ENCODE data around the gene LTBP1. TPM values are rescaled to one million over a fixed set of nuclear protein-coding genes. Genes with fewer than 3 reads are reported as not detected.

The LTBP1 gene
- total RNA-seq, 4 donors from 2014 or later = 5.1 to 12.9 (median 10.7) TPM

DNA sequence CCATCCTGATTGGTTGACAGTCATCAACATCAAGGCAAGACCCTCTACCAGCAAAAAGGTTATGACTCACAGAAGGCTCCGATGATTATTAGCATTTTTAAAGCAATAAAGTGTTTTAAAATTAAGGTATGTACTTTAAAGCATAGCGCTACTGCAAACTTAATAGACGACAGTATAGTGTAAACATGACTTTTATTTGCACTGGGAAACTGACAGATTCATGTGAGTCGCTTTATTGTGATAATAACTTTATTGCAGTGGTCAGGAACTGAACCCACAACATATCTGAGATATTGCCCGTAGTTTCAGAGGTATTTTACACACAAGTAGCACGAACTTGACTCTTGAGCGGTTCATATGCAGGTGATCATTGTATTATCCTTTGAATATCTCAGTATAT lies 249.1 kb downstream of the LTBP1 start:
- no peaks in the 10 kb centered on the region for H3K36me3 ChIP-seq
- no peaks in the 10 kb centered on the region for H3K4me1 ChIP-seq
- H3K27ac ChIP-seq = no peak overlapping the region
- intact Hi-C loops (cut with DNase I) = no loop called here
- 92 to 96% methylated on average over 7 of the region's 7 CpGs for WGBS, 2 donors
- no peak for DNase-seq
- H3K4me3 ChIP-seq (replicated peaks in 1 of 3) = no peak overlapping the region
- no peaks in the 10 kb centered on the region for H3K27me3 ChIP-seq
- H3K9me3 ChIP-seq = no peaks in the 10 kb centered on the region
- TF ChIP-seq, protein P1, sequence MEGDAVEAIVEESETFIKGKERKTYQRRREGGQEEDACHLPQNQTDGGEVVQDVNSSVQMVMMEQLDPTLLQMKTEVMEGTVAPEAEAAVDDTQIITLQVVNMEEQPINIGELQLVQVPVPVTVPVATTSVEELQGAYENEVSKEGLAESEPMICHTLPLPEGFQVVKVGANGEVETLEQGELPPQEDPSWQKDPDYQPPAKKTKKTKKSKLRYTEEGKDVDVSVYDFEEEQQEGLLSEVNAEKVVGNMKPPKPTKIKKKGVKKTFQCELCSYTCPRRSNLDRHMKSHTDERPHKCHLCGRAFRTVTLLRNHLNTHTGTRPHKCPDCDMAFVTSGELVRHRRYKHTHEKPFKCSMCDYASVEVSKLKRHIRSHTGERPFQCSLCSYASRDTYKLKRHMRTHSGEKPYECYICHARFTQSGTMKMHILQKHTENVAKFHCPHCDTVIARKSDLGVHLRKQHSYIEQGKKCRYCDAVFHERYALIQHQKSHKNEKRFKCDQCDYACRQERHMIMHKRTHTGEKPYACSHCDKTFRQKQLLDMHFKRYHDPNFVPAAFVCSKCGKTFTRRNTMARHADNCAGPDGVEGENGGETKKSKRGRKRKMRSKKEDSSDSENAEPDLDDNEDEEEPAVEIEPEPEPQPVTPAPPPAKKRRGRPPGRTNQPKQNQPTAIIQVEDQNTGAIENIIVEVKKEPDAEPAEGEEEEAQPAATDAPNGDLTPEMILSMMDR (IDR thresholded peaks at IDR 0.05) = no peak
- TF ChIP-seq POLR2A (IDR thresholded peaks at IDR 0.05) = no peak

DNA sequence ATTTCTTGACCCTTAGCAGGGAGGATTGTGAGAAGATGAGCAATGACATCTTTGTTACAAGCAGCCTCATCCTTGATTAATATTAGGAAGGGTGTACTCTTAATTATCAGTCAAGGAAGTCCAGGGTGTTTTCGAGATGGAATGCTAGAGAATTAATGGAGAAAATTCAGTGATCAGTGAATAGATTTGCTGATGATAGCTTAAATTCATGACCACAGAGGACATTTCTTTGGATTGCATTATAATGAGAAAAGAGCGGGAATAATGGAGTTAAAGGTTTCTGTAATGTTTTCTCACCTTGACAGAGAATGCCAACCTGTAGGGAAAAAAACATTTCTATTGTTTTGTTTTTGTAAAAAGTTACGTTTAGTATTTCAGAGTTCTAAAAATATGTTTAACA lies 249.9 kb downstream of the LTBP1 start:
- Histone ChIP-seq H3K9me3 (no peaks in the 10 kb centered on the region), H3K27me3 (no peaks in the 10 kb centered on the region), H3K4me1 (no peaks in the 10 kb centered on the region), H3K27ac (no peak overlapping the region), H3K36me3 (no peaks in the 10 kb centered on the region), H3K4me3 (replicated peaks in 1 of 3) (no peak overlapping the region)
- TF ChIP-seq POLR2A (IDR thresholded peaks at IDR 0.05) = no peak
- TF ChIP-seq, protein P1 (IDR thresholded peaks at IDR 0.05) = no peak
- DNase-seq = no peak
- WGBS, 2 donors = 91 to 92% methylated on average over 3 of the region's 3 CpGs
- intact Hi-C loops (cut with DNase I) = no loop called here

DNA sequence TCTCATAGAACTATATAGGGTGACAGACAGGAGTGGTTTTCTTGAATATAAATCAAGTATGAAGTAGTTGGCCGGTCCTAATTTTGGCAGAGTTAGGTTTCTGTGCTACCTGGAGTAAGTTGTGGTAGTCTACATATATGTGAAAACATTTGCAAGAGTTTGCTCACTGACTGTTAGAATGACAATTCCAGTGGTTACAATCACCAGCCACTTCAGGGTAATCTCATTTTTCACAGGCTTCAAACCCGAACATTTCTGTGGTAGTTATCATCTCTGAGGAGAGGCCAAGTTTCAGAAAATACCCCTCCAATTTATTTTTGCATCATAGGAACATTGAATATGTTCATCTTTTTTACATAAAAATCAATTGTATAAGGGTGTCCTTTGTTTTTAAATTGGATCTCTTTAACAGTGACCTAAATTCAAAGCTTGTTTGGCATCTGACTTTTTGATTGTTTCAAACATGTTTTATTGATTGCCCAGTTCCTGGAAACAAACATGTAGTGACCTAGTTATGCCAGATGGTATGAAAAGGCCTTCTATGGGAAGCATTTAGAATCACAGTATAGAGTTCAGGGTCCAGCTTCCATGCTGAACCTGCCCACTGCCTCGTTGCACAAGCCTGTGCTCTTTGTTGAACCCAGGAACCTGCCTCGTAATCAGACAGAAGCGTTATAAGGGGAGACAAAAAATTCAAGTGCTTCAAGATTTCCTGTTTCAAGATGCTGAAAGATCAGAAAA lies 250.6 kb downstream of the LTBP1 start:
- 91 to 92% methylated on average over 5 of the region's 5 CpGs for WGBS, 2 donors
- DNase-seq = no peak
- TF ChIP-seq POLR2A (IDR thresholded peaks at IDR 0.05) = no peak
- TF ChIP-seq, protein P1 (IDR thresholded peaks at IDR 0.05) = no peak
- Histone ChIP-seq H3K27ac (no peak overlapping the region), H3K36me3 (no peaks in the 10 kb centered on the region), H3K9me3 (no peaks in the 10 kb centered on the region), H3K4me1 (no peaks in the 10 kb centered on the region), H3K4me3 (replicated peaks in 1 of 3) (no peak overlapping the region), H3K27me3 (no peaks in the 10 kb centered on the region)
- intact Hi-C loops (cut with DNase I) = no loop called here

DNA sequence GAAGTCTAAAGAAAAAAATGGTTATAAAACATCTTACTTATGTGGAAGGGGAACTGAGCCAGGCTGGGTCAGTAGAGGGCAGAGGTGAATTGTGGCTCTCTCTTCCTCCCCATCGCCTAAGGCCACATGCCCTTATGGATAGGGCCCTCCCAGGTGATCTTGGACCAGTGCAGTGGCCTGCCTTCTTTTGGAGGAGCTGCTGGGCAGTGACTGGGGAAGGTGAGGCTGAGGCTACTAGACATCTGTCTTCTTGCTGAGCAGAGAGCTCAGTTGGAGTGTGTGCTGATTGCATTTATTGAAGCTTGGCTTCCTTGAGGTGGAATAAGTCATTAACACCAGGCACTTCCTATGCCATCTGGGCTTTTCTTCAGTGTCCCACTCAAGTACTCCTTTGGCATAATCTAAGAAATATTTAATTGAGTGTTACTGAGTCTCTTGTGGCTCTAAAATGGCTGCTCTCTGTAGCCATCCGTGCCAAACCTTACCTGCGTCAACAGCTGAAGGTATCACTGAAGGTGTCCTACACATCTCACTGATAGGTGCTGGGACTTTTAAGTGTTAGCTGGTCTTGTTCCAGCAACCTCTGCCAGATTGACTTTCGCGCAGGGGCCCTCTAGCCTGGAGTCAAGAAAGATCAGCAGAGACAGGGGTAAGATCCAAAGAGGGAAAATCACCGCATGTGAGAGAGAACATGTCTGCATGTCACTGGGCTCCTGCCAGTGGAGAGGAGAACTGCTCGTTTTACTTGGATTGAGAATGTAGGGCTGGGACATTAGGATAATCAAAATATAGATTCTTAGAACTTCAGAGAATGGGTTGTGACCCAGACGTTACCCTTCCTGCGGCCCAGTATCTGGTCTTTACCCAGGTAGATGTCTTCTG lies 256.1 kb downstream of the LTBP1 start:
- no peak overlapping the region for H3K27ac ChIP-seq
- no peak for DNase-seq
- H3K9me3 ChIP-seq = no peaks in the 10 kb centered on the region
- H3K36me3 ChIP-seq = no peaks in the 10 kb centered on the region
- WGBS, 2 donors = 83 to 90% methylated on average over 9 of the region's 9 CpGs
- H3K4me3 ChIP-seq (replicated peaks in 1 of 3) = no peak overlapping the region
- TF ChIP-seq, protein P1 (IDR thresholded peaks at IDR 0.05) = no peak
- intact Hi-C loops (cut with DNase I) = no loop called here
- no peaks in the 10 kb centered on the region for H3K4me1 ChIP-seq
- no peaks in the 10 kb centered on the region for H3K27me3 ChIP-seq

DNA sequence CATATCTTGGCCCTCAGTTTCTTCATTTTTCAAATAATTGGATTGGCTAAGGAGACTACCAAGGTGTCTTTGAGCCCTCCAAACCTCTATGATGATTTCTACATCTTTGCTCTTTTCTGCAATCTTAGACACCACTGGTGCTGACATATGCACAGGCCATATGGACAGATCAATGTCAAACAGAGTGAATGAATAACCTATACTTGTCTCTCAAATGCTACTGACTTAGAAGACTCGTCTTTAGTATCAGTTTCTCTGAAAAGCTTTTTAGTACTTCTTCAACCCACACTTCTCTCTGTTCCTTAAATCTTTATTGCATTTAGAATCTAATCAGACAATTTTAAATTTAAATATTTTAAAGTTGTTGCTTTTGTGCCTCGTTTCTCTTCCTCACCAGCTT lies 258.2 kb downstream of the LTBP1 start:
- Histone ChIP-seq H3K27me3 (no peaks in the 10 kb centered on the region), H3K4me1 (no peaks in the 10 kb centered on the region), H3K9me3 (no peaks in the 10 kb centered on the region), H3K36me3 (no peaks in the 10 kb centered on the region), H3K27ac (no peak overlapping the region), H3K4me3 (replicated peaks in 1 of 3) (no peak overlapping the region)
- DNase-seq = no peak
- intact Hi-C loops (cut with DNase I) = no loop called here
- 90% methylated on average over 2 of the region's 2 CpGs for WGBS, 2 donors
- no peak for TF ChIP-seq POLR2A (IDR thresholded peaks at IDR 0.05)
- TF ChIP-seq, protein P1 (IDR thresholded peaks at IDR 0.05) = no peak
